ENCODE measurements around the gene FGF12. TPM values are rescaled to one million over a fixed set of nuclear protein-coding genes. Genes with fewer than 3 reads are reported as not detected.
"Not testable (repeated sequence)": the region's sequence is repeated elsewhere in the genome, so short reads cannot be mapped to it uniquely, and the experiment has no call there.

FGF12 gene
- not detected for total RNA-seq

DNA sequence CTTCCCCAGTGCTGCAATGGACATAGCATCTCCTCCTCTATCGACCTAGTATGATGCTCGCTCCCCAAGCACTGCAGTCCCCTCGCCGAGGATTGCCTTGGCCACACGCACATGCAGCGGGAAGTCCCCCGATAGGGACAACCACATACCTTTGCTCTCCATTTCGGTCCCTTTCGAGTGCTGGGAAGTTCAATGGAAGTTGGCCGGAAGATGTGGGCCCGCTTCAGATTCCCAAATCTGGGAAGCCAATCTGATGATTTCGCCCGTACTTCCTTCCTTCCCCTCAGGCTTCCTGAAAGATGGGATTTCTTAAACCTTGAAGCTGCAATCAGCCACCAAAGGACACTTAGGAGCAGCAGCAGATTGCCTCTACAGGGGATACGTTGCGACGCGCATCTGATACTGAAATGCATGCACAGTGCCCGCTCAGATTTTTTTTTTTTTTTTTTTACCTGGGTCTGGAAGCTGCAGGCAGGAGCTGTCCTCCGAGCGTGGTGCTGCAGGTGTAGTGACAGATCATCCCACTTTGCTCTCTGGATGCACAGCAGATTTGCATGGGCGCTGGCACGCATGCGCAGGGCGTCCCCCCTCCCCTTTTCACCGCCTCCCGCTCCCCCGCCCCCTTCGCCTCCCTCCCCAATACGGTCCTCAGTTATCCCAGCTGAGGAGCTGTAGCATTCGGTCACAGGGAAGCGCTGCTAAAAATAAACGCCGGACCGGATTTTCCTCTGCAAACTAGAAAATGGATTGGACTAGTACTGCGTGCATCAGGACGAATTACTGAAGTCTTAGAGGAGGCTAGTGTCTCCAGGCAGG lies at the start of gene FGF12:
TSS of gene FGF12 (minus strand) at position 510 of the 816 bp plus-strand sequence.
- DNase-seq (ENCODE audit: low spot score in 2 of 2) = peak in 1 of 2 donors; percentile 2
- H3K27ac Mint-ChIP-seq = no peak within 1 kb of the TSS
- H3K36me3 Mint-ChIP-seq = peaks cover 0 to 4% of the 10 kb centered on the region in 2 donors
- no peaks in the 10 kb centered on the region for H3K9me3 Mint-ChIP-seq
- peak in 1 of 2 donors; percentile 20 for ATAC-seq

DNA sequence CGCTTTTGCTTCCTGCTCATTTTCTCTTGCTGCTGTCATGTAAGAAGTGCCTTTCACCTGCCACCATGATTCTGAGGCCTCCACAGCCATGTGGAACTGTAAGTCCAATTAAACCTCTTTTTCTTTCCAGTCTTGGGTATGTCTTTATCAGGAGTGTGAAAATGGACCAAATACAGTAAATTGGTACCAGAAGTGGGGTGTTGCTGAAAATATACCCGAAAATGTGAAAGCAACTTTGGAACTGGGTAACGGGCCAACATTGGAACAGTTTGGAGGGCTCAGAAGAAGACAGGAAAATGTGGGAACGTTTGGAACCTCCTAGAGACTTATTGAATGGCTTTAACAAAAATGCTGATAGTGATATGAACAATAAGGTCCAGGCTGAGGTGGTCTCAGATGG lies 47.0 kb upstream of the FGF12 start:
- ATAC-seq; DNase-seq (ENCODE audit: low spot score in 2 of 2); H3K27ac Mint-ChIP-seq: not testable (repeated sequence)
- peaks cover 13% of the 10 kb centered on the region in 2 donors for H3K36me3 Mint-ChIP-seq
- peaks cover 12 to 13% of the 10 kb centered on the region in 2 donors for H3K9me3 Mint-ChIP-seq

DNA sequence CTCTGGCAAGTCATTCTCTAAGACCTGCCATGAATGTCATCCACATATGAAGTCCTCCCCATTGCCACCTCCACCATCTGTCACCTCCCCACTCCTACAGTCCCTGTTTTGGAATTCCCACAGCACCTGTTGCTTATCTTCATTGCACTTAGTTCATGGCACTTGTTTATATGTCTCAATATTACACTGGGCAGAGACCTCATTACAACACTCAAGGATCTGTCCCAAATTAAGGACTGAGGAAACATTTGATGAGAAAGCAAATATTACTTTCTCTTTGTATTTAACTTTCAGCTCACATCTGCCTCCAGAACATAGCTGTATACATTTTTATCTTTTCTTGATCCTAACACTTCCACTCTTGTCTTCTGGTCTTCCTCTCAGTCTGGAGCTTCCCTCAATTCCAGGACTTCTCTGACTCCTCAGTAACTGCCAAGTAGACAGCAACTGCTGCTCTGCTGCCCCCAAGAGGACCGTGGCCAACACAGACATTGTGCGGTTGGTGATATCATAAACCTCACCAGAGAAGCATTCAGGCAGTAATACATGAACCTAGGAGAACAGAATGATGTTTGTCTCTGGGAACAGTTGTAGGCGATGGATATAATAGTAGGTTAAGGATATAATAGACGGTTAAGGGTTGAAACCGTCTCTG lies 45.0 kb upstream of the FGF12 start:
- DNase-seq (ENCODE audit: low spot score in 2 of 2) (no peak), ATAC-seq (no peak)
- H3K27ac Mint-ChIP-seq = no peak overlapping the region
- H3K9me3 Mint-ChIP-seq = peaks cover 12 to 13% of the 10 kb centered on the region in 2 donors
- H3K36me3 Mint-ChIP-seq = peaks cover 13% of the 10 kb centered on the region in 2 donors

DNA sequence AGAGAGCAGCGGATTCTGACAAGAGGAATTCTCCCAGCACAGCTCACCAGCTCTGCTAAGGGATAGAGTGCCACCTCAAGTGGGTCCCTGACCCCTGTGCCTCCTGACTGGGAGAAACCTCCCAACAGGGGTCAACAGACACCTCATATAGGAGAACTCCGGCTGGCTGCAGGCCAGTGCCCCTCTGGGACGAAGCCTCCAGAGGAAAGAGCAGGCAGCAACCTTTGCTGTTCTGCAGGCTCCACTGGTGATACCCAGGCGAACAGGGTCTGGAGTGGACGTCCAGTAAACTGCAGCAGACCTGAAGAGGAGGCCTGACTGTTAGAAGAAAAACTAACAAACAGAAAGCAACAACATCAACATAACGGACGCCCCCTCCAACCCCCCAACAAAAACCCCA lies 31.3 kb upstream of the FGF12 start:
- H3K36me3 Mint-ChIP-seq = peaks cover 0 to 4% of the 10 kb centered on the region in 2 donors
- ATAC-seq (no peak), DNase-seq (ENCODE audit: low spot score in 2 of 2) (no peak)
- no peak overlapping the region for H3K27ac Mint-ChIP-seq
- peaks cover 0 to 9% of the 10 kb centered on the region in 2 donors for H3K9me3 Mint-ChIP-seq

DNA sequence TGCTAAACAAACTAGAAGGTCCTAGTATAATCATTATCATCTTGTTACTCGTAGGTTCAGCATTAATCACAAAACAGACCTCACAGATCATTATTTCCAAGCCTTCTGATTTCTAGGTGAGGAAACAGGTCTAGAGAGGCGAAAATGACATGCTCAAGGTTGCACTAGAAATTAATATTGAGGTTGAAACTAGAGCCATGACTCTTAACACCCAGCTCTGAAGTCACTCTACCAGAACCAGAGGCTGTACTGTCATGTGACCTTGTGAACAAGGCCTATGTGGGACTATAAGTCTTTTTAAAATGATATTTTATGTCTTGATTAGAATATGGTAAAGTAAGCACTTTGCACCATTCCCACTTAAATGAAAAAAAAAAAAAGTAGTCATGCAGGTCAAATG lies 23.8 kb upstream of the FGF12 start:
- Mint-ChIP-seq H3K27ac (no peak overlapping the region), H3K36me3 (peaks cover 0 to 6% of the 10 kb centered on the region in 2 donors), H3K9me3 (peaks cover 0 to 3% of the 10 kb centered on the region in 2 donors)
- ATAC-seq (no peak), DNase-seq (ENCODE audit: low spot score in 2 of 2) (no peak)

DNA sequence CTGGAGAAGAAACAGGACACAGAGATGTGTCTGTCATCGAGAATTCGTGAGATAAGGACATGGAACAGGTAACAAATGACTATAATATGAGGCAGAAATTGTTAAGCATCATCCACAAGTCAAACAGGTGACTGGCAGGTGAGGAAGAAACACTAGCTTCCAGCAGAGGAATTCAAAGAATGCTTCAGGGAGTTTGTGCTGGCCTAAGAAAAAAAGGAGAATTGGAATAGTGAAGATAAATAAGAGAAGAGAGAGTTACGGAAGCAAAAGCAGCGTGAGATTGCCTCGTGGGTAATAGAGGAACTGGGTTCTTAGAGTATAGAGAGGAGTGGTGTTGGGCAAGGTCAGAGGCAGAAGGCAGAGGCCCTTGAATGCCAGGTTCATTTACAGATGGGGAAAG lies 22.9 kb upstream of the FGF12 start:
- H3K9me3 Mint-ChIP-seq = peaks cover 1 to 4% of the 10 kb centered on the region in 2 donors
- H3K36me3 Mint-ChIP-seq = peaks cover 2 to 6% of the 10 kb centered on the region in 2 donors
- ATAC-seq (no peak), DNase-seq (ENCODE audit: low spot score in 2 of 2) (no peak)
- H3K27ac Mint-ChIP-seq = no peak overlapping the region

DNA sequence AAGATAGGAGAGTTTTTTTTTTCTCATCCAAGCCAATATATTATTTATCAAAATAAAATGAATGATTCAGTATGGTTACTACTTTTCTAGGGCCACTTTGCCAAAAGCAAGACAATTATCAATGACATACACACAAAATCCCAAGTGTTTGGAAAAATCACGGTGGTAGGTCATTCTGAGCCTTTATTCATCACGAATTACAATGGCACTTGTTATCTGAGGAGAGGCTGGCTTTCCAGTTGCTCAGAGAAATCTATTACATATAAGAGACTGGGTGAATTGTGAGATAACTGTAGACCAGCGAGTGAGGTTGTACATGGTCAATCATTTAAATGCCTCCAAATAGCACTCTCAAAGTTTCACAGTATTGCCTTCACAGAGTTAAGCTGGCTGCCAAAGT lies 20.4 kb upstream of the FGF12 start:
- Mint-ChIP-seq H3K27ac (no peak overlapping the region), H3K36me3 (peaks cover 5 to 6% of the 10 kb centered on the region in 2 donors), H3K9me3 (peaks cover 3 to 4% of the 10 kb centered on the region in 2 donors)
- DNase-seq (ENCODE audit: low spot score in 2 of 2) = no peak
- ATAC-seq = no peak

DNA sequence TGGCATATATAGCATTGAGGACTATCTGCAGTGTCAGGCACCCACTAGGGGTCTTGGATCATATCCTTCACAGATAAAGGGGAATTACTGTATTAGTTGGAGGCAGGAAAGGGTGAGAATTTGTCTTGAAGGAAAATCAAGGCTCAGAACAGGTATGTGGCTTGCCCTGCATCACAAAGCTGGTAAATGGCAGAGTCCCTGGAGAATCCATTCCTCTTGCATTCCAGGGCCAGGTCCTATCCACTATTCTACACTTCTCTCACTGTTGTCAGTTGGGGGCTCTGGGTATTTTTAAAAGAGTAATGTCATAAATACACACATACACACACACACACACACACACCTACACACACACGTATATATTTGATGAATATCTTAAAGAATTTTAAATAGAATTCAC lies 19.8 kb upstream of the FGF12 start:
- H3K9me3 Mint-ChIP-seq = peaks cover 3 to 4% of the 10 kb centered on the region in 2 donors
- H3K36me3 Mint-ChIP-seq = peaks cover 5 to 6% of the 10 kb centered on the region in 2 donors
- no peak overlapping the region for H3K27ac Mint-ChIP-seq
- no peak for DNase-seq (ENCODE audit: low spot score in 2 of 2)
- ATAC-seq = no peak

DNA sequence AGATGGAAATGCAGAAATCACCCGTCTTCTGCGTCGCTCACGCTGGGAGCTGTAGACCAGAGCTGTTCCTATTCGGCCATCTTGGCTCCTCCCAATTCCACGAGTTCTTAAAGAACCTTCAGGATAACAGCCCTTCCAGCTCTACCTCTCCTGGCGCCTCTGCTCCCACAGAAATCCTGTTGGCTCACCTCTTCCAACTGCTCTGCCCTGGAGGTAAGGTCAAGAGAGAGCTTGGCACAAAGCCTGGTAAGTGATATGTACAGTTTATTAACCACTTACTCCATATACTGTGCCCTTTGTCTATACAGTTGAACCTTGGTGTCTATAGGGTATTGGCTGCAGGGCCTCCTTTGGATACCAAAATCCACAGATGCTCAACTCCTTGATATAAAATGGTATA lies 17.8 kb upstream of the FGF12 start:
- DNase-seq (ENCODE audit: low spot score in 2 of 2) (no peak), ATAC-seq (no peak)
- Mint-ChIP-seq H3K36me3 (peaks cover 5 to 6% of the 10 kb centered on the region in 2 donors), H3K27ac (no peak overlapping the region), H3K9me3 (peaks cover 3 to 4% of the 10 kb centered on the region in 2 donors)

DNA sequence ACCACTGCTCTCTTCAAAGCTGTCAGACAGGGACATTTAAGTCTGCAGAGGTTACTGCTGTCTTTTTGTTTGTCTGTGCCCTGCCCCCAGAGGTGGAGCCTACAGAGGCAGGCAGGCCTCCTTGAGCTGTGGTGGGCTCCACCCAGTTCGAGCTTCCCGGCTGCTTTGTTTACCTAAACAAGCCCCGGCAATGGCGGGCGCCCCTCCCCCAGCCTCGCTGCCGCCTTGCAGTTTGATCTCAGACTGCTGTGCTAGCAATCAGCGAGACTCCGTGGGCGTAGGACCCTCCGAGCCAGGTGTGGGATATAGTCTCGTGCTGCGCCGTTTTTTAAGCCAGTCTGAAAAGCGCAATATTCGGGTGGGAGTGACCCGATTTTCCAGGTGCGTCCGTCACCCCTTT lies 17.3 kb upstream of the FGF12 start:
- not testable (repeated sequence) for ATAC-seq; H3K36me3 Mint-ChIP-seq; H3K27ac Mint-ChIP-seq; H3K9me3 Mint-ChIP-seq; DNase-seq (ENCODE audit: low spot score in 2 of 2)

DNA sequence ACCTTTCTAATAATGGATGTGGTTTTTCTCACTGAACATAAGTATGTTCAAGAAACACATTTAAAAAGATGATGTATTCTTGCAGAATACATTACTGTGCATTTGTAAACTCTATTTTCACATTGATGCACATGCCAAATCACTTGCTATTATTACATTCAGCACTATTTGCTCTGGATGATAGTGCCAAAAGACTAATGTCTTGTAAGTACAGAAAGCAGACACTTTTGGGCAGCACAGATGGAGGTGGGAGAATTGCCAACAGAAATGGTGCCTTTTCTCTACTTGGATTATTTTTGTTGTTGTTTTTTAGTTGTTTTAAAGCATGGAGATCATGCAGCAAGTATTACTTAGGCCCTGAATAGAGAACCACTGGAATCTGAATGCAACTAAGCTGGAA lies 10.2 kb upstream of the FGF12 start:
- Mint-ChIP-seq H3K36me3 (no peaks in the 10 kb centered on the region), H3K9me3 (peaks cover 0 to 6% of the 10 kb centered on the region in 2 donors), H3K27ac (no peak overlapping the region)
- no peak for DNase-seq (ENCODE audit: low spot score in 2 of 2)
- no peak for ATAC-seq

DNA sequence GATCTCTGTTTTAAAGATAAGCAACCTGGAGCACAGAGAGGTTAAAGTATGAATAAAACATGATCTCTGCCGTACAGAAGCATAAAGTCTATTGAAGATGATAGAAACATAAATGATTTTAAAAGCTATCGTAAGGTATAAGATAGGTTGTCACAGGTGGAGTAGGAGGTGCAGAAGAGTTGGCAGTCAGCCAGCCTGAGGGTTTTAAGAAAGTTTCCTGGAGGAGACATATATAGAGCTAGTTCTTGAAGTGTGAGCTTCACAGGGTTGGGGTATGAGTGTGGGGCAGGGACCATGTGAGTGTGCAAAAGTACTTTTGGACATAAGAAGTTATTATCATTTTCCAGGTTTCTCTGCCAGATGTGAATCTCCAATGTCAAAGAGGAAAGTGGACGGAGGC lies 3.9 kb upstream of the FGF12 start:
- no peak for ATAC-seq
- no peak for DNase-seq (ENCODE audit: low spot score in 2 of 2)
- Mint-ChIP-seq H3K36me3 (peaks cover 0 to 4% of the 10 kb centered on the region in 2 donors), H3K9me3 (peaks cover 0 to 5% of the 10 kb centered on the region in 2 donors), H3K27ac (no peak overlapping the region)

DNA sequence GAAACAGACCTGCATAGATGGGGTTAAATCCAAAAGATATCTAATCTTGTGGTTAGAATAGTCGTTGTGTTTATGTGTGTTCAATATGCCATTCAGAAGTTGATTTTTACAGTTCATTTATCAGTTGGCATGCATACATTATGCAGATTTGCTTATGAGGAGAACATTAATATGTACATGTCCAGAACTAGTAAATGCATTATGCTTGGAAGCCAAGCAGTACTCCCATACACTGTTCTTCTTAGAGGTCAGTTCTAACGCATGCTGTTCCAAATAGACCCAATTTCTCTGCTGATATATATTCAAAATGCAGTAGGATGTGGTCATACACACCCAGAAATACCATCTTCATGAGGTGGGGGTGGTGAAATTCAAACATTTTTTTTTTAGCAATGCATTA lies 956 bp downstream of the FGF12 start:
- ATAC-seq (no peak), DNase-seq (ENCODE audit: low spot score in 2 of 2) (no peak)
- Mint-ChIP-seq H3K27ac (no peak overlapping the region), H3K9me3 (no peaks in the 10 kb centered on the region), H3K36me3 (peaks cover 0 to 4% of the 10 kb centered on the region in 2 donors)

DNA sequence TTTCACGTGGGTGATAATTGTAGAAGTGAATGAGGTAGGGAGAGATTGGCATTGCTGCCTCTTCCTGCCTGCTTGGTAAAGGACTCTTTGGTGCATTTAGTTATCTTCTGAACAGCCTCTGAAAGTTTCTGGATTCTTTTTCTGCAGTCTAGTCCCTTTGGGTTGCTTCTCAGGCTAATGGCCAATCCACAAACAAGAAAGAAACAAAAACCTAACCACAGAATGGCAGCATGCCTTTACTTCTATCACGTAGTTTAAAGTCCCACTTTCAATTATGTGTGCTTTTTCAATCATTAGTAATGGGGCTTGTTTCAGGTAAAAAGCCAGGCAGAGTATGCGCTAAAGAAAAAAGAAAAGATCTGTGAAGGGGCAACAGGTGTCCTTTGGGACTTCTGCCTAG lies 7.4 kb downstream of the FGF12 start:
- ATAC-seq (no peak), DNase-seq (ENCODE audit: low spot score in 2 of 2) (no peak)
- H3K9me3 Mint-ChIP-seq = no peaks in the 10 kb centered on the region
- H3K27ac Mint-ChIP-seq = no peak overlapping the region
- no peaks in the 10 kb centered on the region for H3K36me3 Mint-ChIP-seq

DNA sequence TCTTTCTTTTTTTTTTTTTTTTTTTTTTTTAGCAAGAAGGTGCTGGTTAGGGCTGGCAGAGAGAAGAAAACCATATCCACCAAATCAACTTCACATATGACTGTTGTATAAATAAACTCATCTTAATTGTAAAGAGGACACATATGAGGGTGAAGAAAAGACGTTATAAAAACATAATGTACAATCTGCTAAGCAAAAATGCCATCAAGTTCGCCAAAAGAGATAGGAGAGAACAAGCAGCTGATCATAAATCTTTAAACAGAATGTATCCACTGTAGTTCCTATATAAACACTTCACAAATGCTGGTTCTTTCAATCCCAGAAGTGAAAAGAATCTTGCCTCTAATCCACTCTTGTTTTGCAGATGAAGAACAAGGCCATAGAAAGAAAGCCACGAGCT lies 9.2 kb downstream of the FGF12 start:
- no peak for ATAC-seq
- no peaks in the 10 kb centered on the region for H3K36me3 Mint-ChIP-seq
- no peaks in the 10 kb centered on the region for H3K9me3 Mint-ChIP-seq

DNA sequence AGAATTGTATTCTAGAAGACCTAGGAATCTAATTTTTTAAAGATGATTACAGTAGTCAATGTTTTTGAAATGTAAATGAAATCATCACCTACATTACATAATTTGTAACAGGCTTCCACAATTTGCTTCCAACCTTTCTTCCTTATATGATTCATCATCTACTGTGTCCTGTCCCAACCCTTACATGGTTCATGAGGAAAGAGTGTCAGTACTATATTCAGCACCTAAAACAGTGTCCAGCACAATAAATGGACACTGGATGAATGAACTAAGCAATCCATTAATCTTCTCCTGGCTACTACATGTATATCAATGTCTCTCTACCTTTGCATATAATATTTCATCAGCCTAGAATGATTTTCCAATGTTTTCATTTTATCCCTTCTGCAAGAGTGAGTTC lies 12.2 kb downstream of the FGF12 start:
- DNase-seq (ENCODE audit: low spot score in 2 of 2) (no peak), ATAC-seq (no peak)
- H3K36me3 Mint-ChIP-seq = no peaks in the 10 kb centered on the region

More for the DNA sequence above, 9.2 kb downstream of the FGF12 start:
- H3K27ac Mint-ChIP-seq = no peak overlapping the region
- no peak for DNase-seq (ENCODE audit: low spot score in 2 of 2)

DNA sequence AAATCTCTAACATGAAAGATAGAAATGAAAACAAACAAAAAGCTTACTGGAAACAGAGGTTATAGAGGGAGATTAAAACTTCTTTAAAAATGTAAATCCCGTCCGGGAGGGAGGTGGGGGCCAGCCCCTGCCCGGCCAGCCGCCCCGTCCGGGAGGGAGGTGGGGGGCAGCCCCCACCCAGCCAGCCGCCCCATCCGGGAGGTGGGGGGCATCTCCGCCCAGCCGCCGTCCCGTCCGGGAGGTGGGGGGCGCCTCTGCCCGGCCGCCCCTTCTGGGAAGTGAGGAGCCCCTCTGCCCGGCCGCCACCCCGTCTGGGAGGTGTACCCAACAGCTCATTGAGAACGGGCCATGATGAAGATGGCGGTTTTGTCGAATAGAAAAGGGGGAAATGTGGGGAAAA lies 16.2 kb downstream of the FGF12 start:
- H3K9me3 Mint-ChIP-seq; H3K36me3 Mint-ChIP-seq; DNase-seq (ENCODE audit: low spot score in 2 of 2); ATAC-seq; H3K27ac Mint-ChIP-seq: not testable (repeated sequence)

More for the DNA sequence above, 12.2 kb downstream of the FGF12 start:
- Mint-ChIP-seq H3K9me3 (peaks cover 0 to 3% of the 10 kb centered on the region in 2 donors), H3K27ac (no peak overlapping the region)

Measured in activated naive CD4-positive, alpha-beta T cell treated with anti-CD3 and anti-CD28 coated beads, Interleukin-2, amount 50 U/mL, for 72 hours (primary cell).